HG02840 (cell line): ENCODE data around the gene GLRX.
A peak's percentile ranks its signal among the peaks of the same experiment; 100 is the strongest.
"Not testable (repeated sequence)": the region's sequence is repeated elsewhere in the genome, so short reads cannot be mapped to it uniquely, and the experiment has no call there.

Experiments used
- ATAC-seq: cut with Tn5 transposase; IDR thresholded peaks from one replicate; pipeline ENCODE4 v1.9.1; 2021; ENCODE audit warnings: mild to moderate bottlenecking, moderate library complexity, moderate number of reproducible peaks; ENCODE audit not compliant: unreplicated experiment, low FRiP score

The GLRX gene

GRCh38 chr5:95832664-95833063, 10.1 kb upstream of the GLRX start:
- ATAC-seq: no peak

- ATAC-seq: no peak
These were observed 7.7 kb upstream of the GLRX start for GRCh38 chr5:95830226-95830625.

DNA sequence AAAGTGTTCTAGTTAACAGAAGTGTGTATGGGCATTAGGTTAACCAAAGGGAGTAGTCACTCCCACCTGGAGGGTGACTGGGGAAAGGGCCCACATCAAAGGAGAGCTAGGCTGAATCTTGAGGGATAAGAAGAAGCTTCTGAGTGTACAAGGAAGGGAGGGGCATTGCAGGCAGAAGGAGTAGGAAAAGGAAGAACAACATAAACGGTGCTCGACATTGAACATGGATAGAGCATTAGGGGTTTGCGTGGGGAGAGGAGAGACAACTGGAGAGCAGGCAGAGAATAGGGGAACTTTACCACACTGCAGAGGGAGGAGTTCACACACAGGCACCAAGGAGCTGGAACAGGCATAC, 5.3 kb upstream of the GLRX start:
- no peak for ATAC-seq

- ATAC-seq: no peak
These were observed 4.7 kb upstream of the GLRX start for GRCh38 chr5:95826949-95827891.

DNA sequence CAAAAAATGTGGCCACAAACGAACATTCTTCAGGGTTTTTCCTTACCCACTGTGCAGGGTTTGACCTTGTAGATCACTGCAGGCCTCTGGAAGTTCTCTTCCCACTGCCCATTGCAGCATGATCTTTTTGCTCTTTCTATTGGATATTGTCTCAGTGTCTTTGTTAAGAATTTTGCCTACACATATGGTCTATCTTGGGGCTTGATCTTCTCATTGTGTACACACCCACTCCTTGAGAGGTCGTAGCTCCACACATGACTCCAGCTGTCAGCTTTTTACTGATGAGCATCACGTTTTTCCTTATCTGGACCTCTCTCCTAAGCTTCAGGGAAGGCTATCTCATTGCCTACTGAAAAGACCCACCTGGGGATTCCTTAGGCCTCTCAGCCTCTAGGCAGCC, 3.0 kb upstream of the GLRX start:
- ATAC-seq: no peak

- no peak for ATAC-seq
These were observed 2.2 kb upstream of the GLRX start for GRCh38 chr5:95824747-95825146.

DNA sequence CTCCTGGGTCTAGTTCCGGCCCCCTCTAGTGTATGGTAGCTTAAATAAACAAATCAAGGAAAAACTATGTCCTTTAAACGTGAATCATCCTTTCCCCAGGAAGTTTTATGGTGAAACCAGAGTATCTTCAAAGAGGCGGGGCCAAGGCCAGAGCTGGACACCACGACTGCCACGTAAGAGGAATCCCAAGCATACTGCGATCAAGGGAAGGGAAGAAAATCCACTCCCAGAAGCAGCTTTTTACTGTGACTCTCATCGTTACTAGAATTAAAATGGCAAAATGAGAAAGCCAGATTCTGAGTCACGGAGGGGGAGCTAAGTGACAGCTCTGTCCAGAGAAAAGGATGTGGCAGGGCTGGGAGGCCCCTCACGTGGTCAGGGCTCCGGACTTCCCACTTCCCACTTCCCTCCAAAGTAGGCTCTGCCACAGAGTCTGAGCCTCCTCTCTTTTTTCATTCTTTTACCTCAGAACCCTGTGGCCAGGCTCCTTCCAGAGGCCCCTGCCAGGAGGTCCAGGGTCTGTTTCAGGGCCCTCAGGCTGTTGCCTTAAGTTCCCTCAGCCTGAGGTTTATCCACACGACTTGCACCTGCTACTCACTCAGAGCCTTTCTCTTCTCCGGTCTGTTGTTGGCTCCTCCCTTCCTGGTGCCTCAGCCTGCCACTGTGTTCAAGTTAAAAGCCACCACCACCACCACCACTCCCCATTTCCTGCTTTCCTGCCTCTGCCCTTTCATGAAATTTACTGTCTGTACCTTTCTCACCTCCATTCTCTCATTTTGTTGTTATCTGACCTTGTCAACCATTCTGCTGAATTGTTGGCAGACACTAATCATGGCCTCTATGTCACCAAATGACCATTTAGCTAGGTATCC, 1.4 kb upstream of the GLRX start:
- peak; percentile 35 for ATAC-seq

GRCh38 chr5:95823218-95823737, 752 bp upstream of the GLRX start:
- ATAC-seq: no peak

DNA sequence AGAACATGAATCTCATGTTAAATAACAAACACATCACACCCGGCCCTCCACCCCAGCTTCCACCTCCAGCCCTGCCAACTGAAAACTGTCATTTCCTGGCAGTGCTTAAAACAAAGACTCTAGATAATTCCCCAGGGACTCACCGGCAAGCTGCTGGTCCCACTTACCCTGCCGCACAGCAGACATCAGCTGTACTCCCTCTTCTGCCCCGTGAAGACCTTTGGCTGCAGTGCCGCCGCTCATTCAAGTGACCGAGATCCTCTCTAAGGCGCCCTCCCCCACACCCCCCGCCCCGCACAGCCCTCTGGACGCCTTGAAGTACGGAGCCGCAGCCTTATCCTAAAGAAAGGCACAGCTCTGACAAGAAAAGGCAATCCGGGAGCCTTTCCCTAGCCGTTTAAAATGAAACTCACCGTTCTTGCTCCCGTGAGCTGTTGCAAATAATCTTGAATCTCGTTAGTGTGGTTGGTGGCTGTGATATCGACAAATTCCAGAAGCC, 434 bp downstream of the GLRX start:
- peak; percentile 39 for ATAC-seq

DNA sequence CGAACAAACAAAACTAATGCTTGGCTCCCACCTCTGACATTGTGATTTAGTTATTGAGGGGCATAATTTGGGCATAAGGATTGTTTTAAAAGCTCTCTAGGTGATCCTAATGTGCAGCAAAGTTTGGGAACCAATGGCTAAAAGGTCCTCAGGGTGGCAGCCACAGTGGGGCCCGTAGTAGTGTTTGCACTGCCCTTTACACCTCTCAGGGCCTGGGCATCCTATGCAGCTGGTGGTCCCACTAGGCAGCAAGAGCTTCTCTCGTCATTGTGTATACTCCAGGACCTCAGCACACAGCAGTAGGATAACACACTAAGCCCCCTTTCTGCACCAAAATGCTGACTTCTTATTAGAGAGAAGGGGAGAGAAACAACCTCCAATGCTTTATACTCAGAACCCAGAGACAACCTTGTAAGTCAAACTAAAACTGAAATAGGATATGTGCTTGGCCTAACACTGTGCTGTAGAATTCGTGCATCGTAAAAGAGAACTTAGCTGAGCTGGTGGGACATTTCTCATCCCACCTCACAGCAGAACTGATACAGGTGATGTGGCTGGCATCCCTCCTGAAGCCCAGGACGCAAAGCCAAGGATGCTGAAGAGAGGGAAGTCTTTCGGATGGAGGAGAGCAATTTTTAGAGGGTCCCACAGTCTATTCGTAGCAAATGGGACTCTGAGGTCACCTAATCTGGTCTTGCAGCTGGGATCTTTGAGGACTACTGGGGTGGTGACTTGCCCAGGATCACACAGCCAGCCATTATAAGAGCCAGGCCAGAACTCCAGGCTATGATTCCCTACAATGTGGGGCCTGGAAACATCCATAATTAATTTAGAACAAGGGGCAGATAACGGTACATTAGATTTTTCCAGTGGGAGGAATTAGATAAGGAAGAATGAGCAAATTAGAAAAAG, 1.2 kb downstream of the GLRX start:
- no peak for ATAC-seq

- ATAC-seq: no peak
These were observed 4.1 kb downstream of the GLRX start for GRCh38 chr5:95818181-95819147.

- no peak for ATAC-seq
These were observed 5.1 kb downstream of the GLRX start for GRCh38 chr5:95817430-95817829.

DNA sequence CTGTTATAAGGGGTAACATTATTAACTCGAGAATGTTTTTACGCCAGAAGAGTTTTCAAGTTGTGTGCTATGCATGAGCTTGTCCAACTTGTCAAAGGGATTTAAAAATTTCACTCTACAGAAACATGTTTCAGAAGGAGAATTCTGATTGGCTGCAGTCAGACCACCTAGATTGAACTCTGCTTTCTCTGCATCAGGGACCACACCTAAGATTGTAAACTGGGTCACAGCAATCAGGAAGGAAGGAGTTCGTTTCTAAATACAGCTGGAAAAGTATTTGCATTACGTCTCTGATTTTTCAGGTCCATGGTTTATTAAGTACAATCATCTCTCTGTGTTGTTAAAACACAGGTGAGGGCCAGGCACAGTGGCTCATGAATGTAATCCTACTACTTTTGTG, 5.8 kb downstream of the GLRX start:
- ATAC-seq: no peak

GRCh38 chr5:95816341-95816740, 6.2 kb downstream of the GLRX start:
- no peak for ATAC-seq

DNA sequence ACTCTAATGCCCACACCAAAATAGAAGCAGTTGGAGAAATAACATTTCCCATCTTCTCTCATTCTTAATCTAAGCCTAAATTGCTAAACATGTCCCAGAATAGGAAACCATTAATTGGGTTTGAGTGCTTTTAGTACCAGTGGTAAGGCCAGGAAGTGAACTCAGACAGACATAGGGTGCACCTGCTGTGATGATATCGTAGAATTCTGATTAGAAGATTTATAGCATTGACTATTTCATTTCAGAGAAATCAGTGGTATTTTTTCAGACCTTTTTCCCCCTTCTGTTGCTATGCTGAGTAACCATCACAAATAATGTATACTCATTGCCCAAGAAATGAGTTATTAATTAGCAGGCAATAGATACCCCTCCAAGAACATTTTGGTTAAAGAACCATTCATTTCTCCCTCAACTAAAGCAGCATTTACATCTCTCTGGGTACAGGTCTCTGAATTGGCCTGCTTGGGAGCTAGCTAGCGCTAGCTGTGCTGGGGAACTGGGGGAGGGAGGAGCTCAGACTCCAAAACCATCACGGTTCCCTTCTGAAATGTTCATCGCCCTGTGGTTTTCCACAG, 7.3 kb downstream of the GLRX start:
- ATAC-seq: no peak

- ATAC-seq: not testable (repeated sequence)
These were observed 9.5 kb downstream of the GLRX start for GRCh38 chr5:95813035-95813434.

GRCh38 chr5:95812074-95812471, 10.5 kb downstream of the GLRX start:
- no peak for ATAC-seq

DNA sequence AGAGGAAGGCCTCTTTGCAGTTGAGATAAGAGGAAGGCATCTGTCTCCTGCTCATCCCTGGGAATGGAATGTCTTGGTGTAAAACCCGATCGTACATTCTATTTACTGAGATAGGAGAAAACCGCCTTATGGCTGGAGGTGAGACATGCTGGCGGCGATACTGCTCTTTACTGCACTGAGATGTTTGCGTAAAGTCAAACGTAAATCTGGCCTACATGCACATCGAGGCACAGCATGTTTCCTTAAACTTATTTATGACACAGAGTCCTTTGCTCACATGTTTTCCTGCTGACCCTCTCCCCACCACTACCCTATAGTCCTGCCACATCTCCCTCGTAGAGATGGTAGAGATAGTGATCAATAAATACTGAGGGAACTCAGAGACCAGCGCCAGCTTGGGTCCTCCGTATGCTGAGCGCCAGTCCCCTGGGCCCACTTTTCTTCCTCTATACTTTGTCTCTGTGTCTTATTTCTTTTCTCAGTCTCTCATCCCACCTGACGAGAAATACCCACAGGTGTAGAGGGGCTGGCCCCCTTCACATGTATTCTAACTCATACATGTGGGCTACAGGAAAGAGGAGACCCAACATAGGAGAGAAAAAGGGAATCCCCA, 11.0 kb downstream of the GLRX start:
- ATAC-seq: not testable (repeated sequence)
